Glutamatergic neuron (in vitro differentiated cells): ENCODE measurements around the gene TMEM53. TPM values are rescaled to one million over a fixed set of nuclear protein-coding genes. Genes with fewer than 3 reads are reported as not detected.

Source experiments
- DNase-seq: peaks from one replicate; pipeline ENCODE4 v3.0.0; 2022
- H3K27ac Mint-ChIP-seq: one replicate; pipeline ENCODE4 v1.8.0; 2020; ENCODE audit warnings: mild to moderate bottlenecking, mixed read lengths, inconsistent platforms; ENCODE audit not compliant: unreplicated experiment
- H3K27me3 Mint-ChIP-seq: one replicate; pipeline ENCODE4 v1.8.0; 2020; ENCODE audit warnings: mild to moderate bottlenecking, moderate library complexity, mixed read lengths, inconsistent platforms; ENCODE audit not compliant: unreplicated experiment
- H3K36me3 Mint-ChIP-seq: one replicate; pipeline ENCODE4 v1.8.0; 2020; ENCODE audit warnings: mild to moderate bottlenecking, mixed read lengths, inconsistent platforms; ENCODE audit not compliant: unreplicated experiment
- H3K4me1 Mint-ChIP-seq: one replicate; pipeline ENCODE4 v1.8.0; 2020; ENCODE audit warnings: mild to moderate bottlenecking, low read depth, mixed read lengths, inconsistent platforms; ENCODE audit not compliant: unreplicated experiment
- H3K4me3 Mint-ChIP-seq: one replicate; pipeline ENCODE4 v1.8.0; 2020; ENCODE audit warnings: mild to moderate bottlenecking, mixed read lengths, inconsistent platforms; ENCODE audit not compliant: unreplicated experiment
- H3K9me3 Mint-ChIP-seq: one replicate; pipeline ENCODE4 v1.8.0; 2020; ENCODE audit warnings: mild to moderate bottlenecking, moderate library complexity, mixed read lengths, inconsistent platforms; ENCODE audit not compliant: unreplicated experiment
- CTCF ChIP-seq: fragments of 200-600 bp; sonication (generic); IDR thresholded peaks from one replicate; pipeline ENCODE4 v1.5.0; 2021; ENCODE audit not compliant: partially characterized antibody, unreplicated experiment
- total RNA-seq: library from RNA; stranded (reverse); fragmentation: NEBNext Ultra II Directional; extraction: Animal tissue kit (Norgen Biotek cat#: 25700); gene quantifications from one replicate; pipeline ENCODE4 v1.2.1, GENCODE V29; 2021; ENCODE audit not compliant: unreplicated experiment

TMEM53 gene
- total RNA-seq, 1 donor from 2014 or later, result 10.1 TPM

DNA sequence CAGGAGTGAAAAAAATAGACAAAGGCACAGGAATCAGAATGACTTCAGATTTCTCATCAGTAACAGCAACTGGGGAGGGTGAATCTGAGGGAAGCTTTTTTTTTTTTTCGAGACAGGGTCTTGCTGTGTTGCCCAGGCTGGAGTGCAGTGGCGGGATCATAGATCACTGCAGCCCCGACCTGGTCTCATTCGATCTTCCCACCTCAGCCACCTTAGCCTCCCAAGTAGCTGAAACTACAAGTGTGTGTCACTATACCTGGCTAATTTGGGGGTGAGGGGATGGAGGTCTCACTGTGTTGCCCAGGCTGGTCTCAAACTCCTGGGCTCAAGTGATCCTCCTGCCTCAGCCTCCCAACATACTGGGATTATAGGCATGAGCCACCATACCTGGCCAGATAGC is 10.9 kb upstream of the TMEM53 start:
- no peak overlapping the region for H3K27ac Mint-ChIP-seq
- peaks cover 2% of the 10 kb centered on the region for H3K27me3 Mint-ChIP-seq
- H3K4me3 Mint-ChIP-seq, result no peak overlapping the region
- DNase-seq, result no peak
- peaks cover 5% of the 10 kb centered on the region for H3K36me3 Mint-ChIP-seq
- H3K4me1 Mint-ChIP-seq, result no peaks in the 10 kb centered on the region
- no peak for TF ChIP-seq CTCF
- peaks cover 2% of the 10 kb centered on the region for H3K9me3 Mint-ChIP-seq

- DNase-seq, result no peak
- H3K27me3 Mint-ChIP-seq, result peaks cover 2% of the 10 kb centered on the region
- no peaks in the 10 kb centered on the region for H3K4me1 Mint-ChIP-seq
- H3K9me3 Mint-ChIP-seq, result peaks cover 2% of the 10 kb centered on the region
- TF ChIP-seq CTCF, result no peak
- no peak overlapping the region for H3K4me3 Mint-ChIP-seq
- H3K36me3 Mint-ChIP-seq, result peaks cover 5% of the 10 kb centered on the region
- H3K27ac Mint-ChIP-seq, result no peak overlapping the region
Measured at GRCh38 chr1:44684525-44684924, 10.2 kb upstream of the TMEM53 start.

GRCh38 chr1:44682883-44683265 is 8.6 kb upstream of the TMEM53 start:
- Mint-ChIP-seq H3K27ac (no peak overlapping the region), H3K36me3 (peaks cover 5% of the 10 kb centered on the region), H3K4me3 (no peak overlapping the region)

DNA sequence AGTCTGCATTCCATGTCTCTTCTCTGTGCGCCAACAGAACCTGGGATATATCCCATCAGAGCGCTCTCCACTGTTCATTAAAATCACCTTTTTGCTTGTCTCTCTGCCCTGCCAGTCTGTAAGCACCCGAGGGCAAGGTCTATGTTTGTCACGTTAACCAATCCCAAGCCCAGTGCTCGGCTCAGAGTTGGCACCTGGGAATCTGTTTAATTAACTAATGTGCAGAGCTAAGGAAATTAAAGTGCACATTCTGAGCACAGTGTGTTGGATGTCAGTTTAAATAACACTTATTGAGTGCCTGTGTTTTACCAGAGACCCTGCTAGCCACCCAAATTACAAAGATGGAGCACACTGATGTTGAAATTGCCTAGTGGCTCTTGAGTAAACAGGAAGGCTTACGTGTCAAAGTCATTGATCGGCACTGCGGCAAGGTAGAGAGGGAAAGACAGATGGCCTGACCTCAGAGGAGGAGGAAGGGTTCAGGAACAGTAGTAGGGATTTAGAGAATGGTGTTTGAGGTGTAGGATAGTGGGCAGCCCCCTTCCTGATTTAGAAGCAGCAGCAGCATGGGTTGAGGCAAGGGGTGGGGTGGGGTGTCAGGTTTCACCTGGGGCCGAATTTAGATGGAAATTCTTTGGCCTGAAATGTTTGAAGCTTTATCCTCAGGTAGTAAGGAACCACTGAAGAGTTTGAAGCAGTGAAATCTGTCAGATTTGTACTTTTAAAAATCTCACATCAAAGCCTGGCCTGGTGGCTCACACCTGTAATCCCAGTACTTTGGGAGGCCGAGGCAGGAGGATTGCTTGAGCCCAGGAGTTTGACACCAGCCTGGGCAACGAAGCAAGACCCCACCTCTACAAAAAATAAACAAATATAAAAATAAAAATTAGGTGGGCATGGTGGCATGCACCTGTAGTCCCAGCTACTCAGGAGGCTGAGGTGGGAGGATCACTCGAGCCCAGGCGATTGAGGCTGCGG is 7.9 kb upstream of the TMEM53 start:
- no peak for DNase-seq
- H3K36me3 Mint-ChIP-seq, result peaks cover 5% of the 10 kb centered on the region
- no peaks in the 10 kb centered on the region for H3K4me1 Mint-ChIP-seq
- H3K4me3 Mint-ChIP-seq, result no peak overlapping the region
- peaks cover 2% of the 10 kb centered on the region for H3K27me3 Mint-ChIP-seq
- H3K9me3 Mint-ChIP-seq, result peaks cover 2% of the 10 kb centered on the region
- no peak for TF ChIP-seq CTCF
- no peak overlapping the region for H3K27ac Mint-ChIP-seq

More at GRCh38 chr1:44682883-44683265, 8.6 kb upstream of the TMEM53 start:
- Mint-ChIP-seq H3K9me3 (peaks cover 2% of the 10 kb centered on the region), H3K27me3 (peaks cover 2% of the 10 kb centered on the region), H3K4me1 (no peaks in the 10 kb centered on the region)
- no peak for TF ChIP-seq CTCF
- no peak for DNase-seq

DNA sequence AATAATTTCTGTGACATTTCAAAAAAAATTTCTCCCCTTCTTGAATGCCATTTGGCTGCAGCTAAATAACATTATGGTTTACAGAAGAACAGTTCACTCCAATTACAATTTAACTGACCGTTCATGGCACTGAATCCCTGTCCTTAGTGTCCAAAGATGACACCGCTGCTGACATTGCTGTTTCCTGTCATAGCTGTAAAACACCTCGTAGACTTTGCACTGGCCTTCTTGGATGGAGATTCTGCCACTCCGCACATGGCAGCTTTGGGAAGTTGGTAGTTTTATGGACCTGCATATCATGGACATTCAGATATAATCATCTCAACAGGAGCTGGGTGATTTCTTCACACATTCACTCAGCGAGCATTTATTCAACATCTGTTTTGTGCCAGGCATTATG is 5.2 kb upstream of the TMEM53 start:
- no peaks in the 10 kb centered on the region for H3K4me1 Mint-ChIP-seq
- peaks cover 2% of the 10 kb centered on the region for H3K27me3 Mint-ChIP-seq

More for the DNA sequence above, 5.2 kb upstream of the TMEM53 start:
- H3K36me3 Mint-ChIP-seq, result peaks cover 5% of the 10 kb centered on the region
- H3K9me3 Mint-ChIP-seq, result peaks cover 2% of the 10 kb centered on the region
- DNase-seq, result no peak
- H3K4me3 Mint-ChIP-seq, result peak overlapping the region; percentile 7
- H3K27ac Mint-ChIP-seq, result no peak overlapping the region
- no peak for TF ChIP-seq CTCF
